ENCODE results near the gene MGAT4A.
A peak's percentile ranks its signal among the peaks of the same experiment; 100 is the strongest.
"Not testable (repeated sequence)": the region's sequence is repeated elsewhere in the genome, so short reads cannot be mapped to it uniquely, and the experiment has no call there.

MGAT4A gene

DNA sequence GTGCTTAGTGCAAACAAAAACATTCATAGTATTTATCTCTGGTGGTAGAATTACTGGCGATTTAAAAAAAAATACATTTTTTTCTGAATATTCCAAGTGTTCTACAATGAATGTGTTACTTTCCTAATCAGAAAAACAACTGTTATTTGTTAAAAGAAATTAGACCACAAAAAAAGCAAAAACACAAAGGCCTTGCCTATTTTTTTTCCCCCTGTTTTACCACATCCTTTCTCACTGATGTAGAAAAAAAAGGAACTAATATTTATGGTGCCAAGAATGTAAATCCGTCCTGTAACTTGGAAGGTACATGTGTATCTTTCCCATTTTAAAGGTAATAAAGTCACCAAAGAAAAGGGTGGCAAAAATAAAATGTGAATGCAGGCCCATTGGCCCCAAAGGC is 28.4 kb upstream of the MGAT4A start:
- DNase-seq = no peak

DNA sequence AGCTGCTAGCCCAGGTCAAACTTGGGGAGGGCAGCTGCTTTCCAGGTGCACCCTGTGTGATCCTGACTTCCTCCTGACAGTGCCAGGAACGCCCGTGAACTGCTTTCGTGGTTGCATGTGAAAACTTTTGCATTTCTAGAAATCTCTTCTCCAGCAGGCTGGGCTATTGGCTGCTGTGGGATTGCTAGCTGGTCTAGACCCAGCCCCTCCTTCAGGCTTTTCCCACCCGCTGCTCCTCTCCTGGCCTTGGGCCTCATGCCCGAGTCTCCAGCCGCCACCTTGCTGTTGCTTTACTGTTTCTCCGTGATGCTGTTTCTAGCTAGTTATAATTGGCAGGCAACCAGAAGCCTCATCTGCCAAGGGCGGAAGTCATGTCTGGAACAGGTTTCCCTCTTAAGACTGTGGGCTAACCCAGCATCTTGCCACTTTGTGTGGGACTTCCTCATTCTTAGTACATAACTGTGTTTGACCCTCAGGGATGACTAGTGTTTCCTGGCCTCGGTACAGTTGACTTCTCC is 27.0 kb upstream of the MGAT4A start:
- no peak for DNase-seq

DNA sequence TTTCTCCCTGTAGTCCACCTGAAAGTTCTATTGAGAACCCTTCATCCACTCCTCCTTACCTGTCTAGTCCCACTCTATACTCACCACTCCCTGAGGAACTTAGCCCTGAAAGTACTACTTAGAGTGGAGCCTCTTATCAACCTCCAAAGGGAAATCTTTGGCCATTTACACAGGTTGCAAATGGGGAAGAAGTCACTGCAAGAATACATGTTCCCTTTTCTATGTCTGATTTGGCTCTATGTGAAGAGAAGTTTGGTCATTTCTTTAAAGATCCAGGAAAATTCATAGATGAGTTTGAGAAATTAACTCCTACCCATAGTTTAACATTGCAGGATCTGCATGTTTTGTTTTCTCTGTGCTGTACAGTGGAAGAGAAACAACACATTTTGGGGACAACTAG is 22.9 kb upstream of the MGAT4A start:
- DNase-seq = no peak

DNA sequence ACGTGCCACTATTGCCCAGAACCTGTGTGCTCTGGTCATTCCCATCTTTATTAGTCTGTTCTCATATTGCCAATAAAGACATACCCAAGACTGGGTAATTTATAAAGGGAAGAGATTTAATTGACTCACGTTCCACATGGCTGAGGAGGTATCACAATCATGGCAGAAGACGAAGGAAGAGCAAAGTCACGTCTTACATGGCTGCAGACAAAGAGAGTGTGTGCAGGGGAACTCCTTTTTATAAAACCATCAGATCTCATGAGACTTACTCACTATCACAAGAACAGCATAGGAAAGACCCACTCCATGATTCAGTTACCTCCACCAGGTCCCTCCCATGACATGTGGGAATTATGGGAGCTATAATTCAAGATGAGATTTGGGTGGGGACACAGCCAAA is 21.8 kb upstream of the MGAT4A start:
- DNase-seq = not testable (repeated sequence)

DNA sequence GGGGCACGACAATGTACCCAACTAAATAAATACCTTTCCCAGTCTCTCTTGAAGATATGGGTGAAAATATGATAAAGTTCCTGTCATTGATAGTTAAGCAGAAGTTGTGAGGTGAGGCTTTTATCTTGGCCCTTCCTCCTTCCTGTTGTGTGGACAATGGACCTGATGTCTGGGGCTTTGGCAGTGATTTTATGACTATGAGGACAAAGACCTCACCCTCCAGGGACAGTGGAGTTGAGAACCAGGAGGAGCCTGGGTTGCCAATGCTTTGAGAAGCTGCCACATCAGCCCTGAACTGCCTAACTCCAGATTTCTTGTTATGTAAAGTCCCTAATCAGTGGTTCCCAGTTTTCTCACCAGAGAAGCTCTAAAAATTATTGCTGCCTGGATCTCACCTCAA is 20.8 kb upstream of the MGAT4A start:
- DNase-seq = no peak

DNA sequence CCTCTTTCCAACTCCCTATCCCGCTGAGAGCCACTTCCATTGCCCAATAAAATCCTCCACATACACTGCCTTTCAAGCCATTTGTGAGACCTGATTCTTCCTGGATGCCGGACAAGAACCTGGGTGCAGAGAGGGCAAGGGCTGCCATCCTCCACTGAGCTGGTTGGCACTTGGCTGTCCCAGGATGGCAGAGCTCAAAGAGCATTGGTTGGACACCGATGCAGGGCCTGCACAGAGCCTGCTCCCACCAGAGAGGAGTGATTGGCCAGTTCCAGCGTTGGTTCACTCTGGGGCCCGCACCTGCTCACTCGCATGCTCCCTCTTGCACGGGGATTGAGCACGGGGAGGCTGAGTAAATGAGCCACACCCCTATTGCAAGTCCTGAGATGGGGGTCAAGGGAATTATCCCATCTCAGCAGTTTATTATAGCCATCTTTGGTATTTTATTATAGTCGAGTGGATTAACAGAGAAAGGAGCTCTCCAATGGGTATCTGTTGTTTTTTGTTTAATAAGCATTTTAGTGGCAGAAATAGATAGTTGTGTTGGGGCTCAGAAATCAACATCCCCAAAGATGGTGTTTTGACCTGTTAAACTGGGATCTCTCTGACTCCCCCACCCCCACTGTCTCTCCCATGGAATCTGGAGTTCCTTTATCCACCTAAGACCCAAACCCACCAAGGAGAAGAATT is 19.8 kb upstream of the MGAT4A start:
- DNase-seq = no peak

DNA sequence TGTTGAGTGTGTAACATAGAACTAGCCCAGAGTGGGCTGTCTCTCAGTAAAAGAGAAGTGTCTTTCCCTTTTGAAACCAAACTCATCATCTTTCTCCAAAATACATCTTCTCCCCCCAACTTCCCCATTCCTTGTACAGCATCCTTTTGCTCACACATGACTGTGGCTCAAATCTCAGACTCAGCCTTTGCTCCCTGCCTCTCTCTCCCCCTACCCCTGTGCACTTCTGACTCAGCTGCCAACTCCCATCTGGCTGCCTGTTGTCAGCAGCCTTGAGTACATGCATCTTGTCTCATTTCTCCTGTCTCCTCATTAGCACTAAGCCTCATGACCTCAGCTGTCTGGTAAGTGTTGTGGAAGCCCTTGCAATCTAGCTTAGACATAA is 18.1 kb upstream of the MGAT4A start:
- DNase-seq = no peak

DNA sequence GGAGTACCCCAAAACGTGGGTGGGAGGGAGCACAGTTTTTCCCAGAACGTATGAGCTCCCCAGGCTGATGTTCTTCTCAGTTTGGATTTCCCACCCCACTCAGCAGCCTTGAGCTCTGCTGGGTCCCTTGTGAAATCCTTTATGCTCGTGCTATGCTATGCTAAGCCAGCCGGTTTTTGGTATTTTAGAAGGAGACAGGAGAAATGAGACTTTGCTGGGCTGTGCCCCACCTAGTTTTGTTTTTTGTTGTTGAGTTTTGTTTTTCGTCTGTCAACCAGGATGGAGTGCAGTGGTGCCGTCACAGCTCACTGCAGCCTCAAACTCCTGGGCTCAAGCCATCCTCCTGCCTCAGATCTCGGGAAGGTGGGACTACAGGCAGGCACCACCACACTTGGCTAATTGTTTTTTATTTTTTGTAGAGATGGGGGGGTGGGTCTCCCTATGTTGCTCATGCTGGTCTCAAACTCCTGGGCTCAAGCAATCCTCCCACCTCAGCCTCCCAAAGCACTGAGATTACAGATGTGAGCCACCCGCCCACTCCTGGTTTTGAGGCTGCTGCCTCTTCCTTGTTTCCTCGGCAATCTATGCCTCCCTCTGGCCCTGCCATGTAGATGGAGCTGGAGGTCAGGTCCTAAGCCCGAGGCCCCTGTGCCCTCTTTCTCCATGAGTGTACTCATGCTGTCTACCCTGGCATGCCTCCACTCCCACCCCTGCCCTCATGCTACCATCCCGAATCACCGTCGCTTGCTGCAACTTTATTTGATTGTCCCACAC is 17.5 kb upstream of the MGAT4A start:
- no peak for DNase-seq

DNA sequence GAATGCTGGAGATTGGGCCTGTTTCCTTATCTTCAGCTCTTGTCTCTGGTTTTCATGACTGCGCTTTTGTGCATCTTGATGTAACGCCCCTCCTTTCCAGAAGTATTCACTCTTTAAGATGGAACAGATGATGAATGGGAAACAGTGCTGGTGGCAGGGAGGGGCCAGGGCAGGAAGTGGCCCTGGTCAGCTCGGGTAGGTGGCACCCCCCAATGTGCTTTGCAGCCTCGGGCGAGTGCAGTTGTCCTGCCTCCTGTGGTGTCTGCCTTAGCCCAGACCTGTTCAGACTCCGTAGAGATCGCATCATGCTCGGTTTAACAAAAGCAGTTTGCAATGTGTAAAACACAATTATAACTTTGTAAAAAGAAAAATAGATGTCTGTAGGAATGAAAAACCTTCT is 17.0 kb upstream of the MGAT4A start:
- DNase-seq = no peak

DNA sequence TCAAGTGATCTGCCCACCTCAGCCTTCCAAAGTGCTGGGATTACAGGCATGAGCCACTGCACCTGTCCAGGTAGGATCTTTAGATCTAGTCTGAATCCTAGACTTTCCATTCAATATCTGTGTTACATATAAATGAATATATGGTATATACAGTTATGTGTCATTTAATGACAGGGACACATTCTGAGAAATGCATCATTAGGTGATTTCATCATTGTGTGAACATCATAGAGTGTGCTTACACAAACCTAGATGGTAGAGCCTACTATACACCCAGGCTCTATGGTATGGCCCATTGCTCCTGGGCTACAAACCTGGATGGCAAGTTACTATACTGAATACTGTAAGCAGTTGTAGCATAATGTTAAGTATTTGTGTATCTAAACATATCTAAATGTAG is 15.5 kb upstream of the MGAT4A start:
- DNase-seq = no peak

DNA sequence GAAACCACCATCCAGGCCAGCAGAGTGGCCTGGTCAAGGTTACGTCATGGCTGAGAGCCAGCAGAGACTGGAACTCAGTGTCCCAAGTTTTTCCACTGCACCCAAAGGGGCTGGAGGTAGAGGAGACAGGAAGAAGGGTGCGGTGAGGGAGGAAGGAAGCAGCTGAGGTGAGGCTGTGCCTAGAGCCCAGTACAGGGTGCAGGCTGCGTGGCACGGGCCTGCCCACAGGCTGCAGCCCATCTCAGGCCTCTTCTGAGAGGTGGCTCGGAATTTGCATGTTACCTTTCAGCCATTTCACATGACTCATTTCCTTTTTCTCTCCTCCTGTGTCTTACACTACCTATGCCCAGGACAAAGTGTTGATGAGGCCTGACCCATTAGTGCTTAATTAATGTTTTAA is 13.7 kb upstream of the MGAT4A start:
- no peak for DNase-seq

DNA sequence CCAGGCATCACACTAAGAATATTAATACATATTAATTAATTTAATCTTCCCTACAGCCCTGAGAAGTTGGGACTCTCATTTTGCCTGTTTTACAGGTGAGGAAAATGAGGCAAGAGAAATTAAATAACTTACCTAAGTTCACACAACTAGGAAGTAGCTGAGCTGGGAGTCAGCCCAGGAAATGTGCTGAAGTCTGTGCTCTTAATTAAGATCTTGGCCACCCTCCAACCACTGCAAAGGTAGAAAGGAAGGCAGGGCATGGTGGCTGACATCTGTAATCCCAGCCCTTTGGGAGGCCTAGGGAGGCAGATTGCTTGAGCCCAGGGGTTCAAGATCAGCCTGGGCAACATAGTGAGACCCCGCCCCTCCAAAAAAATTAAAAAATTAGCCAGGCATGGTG is 12.9 kb upstream of the MGAT4A start:
- DNase-seq = no peak

DNA sequence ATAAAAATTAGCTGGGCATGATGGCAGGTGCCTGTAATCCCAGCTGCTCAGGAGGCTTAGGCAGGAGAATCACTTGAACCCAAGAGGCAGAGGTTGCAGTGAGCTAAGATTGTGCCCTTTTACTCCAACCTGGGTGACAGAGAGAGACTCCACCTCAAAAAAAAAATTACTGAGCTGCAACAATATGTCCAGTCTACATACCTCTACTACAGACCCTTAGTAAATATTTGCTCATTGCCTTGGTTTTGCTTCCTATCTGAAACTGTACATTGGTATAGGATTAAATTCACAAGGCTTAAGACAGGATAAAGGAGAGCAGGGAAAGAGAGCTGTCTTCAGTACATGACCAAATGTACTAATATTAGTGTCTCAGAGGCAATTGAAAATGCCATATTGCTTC is 8.1 kb upstream of the MGAT4A start:
- DNase-seq = no peak

DNA sequence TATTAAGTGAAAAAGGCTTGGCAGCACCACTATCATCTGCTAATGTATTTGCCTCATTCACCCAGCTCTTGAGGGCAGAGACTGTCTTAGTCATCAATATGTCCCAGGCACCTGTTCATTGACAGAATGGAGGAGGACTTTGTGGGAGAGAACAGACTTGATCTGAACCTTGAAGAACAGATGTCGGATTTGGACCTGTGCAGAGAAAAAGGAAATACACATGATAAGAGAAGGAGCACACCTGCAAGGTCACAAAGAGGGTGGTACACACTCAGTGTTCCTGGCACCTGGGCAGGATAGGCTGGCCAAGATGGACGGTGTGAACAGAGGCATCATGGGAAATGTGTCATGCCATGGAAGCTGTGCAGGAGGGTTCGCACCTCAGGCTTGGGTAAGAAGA is 7.4 kb upstream of the MGAT4A start:
- DNase-seq = no peak

DNA sequence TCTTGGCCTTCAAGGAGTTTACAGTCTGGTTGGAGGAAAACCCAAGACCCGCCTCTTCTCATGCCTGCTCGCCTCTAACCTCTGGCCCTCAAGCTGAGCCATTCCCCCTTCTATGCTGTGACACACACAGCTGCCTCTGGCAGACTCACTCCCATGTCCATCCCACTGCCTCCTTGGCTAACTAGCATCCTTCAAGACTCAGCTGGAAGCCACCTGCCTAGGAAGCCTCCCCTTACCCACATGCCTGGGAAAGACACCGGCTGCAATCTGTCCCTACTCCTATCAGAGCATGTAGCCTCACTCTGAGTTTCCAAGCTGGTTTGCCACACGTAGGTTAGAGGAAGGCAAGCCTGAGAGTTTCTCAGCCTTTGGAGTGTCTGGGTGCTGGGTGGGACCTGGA is 6.9 kb upstream of the MGAT4A start:
- DNase-seq = no peak

DNA sequence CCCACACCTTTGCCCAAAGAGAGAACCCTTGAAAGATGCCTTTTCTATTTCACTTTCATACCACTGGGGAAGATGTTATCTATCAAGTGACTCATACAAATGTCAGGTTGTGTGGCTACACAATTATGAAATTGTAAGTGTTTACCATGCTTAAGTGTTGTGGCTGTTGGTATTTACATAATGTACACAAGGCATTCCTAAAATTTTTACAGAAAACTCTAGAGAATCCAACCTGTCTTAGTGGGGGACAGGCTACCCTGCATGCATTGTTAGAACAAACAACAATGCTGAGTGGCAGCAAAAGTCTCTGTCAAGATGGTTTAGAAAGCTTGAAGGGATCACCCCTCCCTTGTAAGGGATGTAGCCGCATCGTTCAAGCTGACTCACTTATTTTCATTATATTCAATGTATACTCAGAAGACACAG is 5.5 kb upstream of the MGAT4A start:
- no peak for DNase-seq

DNA sequence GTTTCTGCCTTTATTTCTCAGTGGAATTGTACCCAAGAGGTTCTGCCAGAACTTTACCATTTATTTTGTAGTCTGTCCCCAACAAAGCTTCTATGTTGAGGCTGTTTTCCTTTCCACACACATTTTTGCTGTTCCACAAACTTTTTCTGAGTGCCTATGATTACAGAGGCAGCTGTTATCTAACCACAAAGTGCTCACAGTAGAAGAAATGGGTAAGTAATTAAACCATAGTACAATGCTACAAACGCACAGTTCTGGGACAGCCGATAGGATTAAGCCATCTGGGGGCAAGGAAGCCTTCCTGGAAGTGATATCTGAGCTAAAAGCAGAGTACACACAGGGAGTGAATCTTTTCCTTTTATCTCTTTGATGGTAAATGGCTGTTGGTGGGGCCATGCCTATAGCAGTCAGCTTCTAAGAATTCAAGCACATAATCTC is 3.9 kb upstream of the MGAT4A start:
- DNase-seq = no peak

DNA sequence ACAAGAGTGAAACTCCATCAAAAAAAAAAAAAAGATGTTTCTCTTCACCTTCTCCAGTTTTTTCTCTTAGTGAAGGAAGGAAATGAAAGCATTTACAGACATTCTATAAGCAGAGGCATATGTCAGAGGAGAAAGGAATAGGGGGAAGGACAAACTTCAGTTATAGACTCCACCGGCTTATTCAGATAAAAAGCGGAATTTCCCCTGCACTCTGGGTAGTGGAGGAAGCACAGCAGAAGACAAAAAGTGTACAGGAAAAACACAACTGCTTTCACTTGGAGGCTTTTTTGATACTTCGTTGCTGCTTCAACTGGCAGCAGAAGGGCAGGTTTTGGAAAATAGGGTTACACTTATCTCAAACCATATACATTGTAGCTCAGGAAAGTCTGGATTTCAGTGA is 3.2 kb upstream of the MGAT4A start:
- DNase-seq = no peak

DNA sequence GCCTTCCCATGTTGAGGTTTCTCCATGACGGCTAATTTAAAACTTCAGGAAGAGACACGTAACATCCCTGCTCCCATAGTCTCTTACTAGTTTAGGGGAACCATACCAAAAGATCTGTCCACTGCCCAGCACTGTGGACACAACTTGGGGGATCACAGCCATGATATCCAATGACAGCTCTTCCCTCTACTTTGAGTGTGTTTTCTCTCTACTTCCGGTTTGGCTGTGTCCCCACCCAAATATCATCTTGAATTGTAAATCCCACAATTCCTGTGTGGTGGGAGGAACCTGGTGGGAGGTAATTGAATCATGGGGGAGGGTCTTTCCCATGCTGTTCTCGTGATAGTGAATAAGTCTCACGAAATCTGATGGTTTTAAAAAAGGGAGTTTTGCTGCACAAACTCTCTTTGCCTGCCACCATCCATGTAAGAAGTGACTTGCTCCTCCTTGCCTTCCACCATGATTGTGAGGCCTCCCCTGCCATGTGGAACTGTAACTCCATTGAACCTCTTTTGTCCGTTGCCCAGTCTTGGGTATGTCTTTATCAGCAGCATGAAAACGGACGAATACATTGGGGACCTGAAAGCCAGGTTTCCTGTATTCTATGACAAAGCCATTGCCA is 1.6 kb upstream of the MGAT4A start:
- DNase-seq = no peak

DNA sequence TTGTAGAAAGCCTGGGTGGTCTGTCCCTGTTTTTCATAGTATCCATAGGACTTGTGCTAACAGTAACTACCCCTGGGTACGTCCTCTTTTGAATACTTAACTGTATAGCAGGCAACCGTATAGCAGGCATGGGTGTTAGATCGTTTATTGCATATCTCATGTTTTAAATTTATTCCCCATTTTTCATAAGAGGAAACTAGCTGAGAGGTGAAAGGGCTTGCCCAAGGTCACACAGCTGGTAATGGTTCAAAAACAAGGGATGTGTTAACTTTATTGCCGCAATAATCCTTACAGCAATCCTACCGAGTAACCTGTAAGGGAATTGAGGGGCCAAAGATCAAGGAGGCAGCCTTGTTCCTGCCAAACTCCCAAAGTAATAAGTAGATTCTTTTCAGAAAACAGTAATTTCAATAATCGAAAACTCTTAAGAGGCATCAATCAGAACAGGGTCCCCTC is 990 bp upstream of the MGAT4A start:
- no peak for DNase-seq

DNA sequence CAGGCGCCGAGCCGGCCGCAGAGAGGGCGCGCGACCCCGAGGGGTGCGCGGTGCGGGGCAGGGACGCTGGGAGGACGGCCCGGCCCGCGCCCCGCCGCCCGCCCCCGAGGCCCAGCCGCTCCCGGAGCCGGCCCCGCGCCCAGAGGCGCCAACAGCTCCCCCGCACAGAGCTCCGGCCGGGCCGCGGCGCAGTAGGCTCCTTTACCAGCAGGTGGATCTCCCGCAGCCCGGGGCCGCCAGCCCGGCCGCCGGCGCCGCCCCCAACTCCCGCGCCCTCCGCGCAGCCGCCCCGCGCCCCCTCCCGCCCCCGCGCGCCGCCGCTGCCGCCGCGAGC is 258 bp downstream of the MGAT4A start:
- peak; percentile 58 for DNase-seq

DNA sequence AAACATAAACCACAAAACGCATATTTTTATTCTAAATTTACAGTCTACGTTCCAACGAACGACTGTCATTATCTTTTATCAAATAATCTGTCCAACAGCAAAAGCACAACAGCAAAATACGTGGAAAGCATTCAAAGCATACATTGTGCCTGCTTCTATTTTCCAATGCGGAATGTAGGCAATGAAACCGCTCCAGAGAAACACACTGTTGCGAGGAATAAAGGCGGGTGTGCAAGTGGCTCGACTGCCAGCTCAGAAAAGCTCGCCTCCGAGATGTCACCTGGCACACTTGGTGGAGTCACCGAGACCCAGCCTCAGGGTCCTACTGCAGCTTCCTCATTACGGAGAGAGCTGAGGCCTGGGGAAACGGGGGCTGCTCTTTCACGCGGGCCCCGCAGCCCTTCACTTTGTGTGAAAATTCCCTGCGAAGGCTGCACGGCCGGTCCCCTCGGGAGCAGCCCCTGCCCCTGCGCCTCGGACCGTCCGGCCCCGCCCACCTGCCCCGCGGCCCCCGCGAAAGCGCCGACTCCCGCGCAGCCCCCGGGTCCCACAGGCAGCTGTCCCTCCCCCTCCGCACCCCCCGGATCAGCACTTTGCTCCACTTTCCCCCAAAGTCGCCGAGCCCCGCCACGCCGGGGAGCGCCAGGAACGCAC is 752 bp downstream of the MGAT4A start:
- peak; percentile 58 for DNase-seq

DNA sequence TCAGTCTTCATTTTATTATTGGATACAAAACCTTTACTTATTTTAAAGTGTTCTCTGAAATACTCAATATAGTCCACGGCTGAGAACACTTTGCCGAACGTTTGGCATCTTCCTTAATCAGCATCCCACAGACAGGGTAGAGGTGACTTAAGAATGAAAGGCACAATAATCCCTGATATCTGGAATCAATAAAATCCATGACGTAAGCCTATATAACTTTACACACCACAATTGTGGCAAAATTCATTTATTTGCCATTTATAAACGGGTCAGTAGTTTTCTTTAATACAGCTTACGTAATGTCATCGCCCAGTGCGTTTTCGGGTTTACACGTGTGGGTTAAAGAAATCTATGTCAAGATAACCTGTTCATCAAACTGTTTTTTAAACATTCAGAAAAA is 1.3 kb downstream of the MGAT4A start:
- no peak for DNase-seq
